ENCODE data around the gene DIPK1A. TPM values are rescaled to one million over a fixed set of nuclear protein-coding genes. Genes with fewer than 3 reads are reported as not detected.

The DIPK1A gene
- total RNA-seq, 1 donor from 2014 or later = 5.0 TPM

GRCh38 chr1:92990828-92991227, 29.6 kb upstream of the DIPK1A start:
- intact Hi-C loops (cut with micrococcal nuclease) = no loop called here
- Histone ChIP-seq H3K27ac (replicated peaks) (no peak overlapping the region), H3K4me1 (no peaks in the 10 kb centered on the region), H3K4me3 (no peak overlapping the region), H3K27me3 (ENCODE audit: low read depth) (no peaks in the 10 kb centered on the region), H3K9me3 (replicated peaks) (no peaks in the 10 kb centered on the region), H3K36me3 (no peaks in the 10 kb centered on the region)
- no peak for DNase-seq
- TF ChIP-seq, protein P1, sequence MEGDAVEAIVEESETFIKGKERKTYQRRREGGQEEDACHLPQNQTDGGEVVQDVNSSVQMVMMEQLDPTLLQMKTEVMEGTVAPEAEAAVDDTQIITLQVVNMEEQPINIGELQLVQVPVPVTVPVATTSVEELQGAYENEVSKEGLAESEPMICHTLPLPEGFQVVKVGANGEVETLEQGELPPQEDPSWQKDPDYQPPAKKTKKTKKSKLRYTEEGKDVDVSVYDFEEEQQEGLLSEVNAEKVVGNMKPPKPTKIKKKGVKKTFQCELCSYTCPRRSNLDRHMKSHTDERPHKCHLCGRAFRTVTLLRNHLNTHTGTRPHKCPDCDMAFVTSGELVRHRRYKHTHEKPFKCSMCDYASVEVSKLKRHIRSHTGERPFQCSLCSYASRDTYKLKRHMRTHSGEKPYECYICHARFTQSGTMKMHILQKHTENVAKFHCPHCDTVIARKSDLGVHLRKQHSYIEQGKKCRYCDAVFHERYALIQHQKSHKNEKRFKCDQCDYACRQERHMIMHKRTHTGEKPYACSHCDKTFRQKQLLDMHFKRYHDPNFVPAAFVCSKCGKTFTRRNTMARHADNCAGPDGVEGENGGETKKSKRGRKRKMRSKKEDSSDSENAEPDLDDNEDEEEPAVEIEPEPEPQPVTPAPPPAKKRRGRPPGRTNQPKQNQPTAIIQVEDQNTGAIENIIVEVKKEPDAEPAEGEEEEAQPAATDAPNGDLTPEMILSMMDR (IDR thresholded peaks at IDR 0.05; ENCODE audit: borderline replicate concordance) = no peak

DNA sequence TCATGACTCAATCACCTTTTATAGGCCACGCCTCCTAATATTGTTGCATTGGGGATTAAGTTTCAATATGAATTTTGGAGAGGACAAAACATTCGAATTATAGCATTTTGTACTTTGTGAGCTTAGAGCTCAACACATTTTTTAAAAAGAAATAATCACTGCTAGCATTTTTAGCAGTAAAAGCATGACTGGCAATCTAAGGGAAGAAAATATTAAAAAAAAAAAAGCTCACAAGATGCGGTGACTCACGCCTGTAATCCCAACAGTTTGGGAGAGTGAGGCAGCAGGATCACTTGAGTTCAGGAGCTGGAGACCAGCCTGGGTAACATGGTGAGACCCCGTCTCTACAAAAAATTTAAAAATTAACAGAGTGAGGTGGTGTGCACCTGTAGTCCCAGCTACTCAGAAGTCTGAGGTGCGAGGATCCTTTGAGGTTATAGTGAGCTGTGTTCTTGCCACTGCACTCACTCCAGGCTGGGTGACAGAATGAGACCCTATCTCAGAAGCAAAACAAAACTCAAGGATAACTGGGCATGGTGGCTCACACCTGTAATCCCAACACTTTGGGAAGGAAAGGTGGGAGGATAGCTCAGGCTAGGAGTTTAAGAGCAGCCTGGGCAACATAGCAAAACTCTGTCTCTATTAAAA, 28.8 kb upstream of the DIPK1A start:
- intact Hi-C loops (cut with micrococcal nuclease) = no loop called here
- Histone ChIP-seq H3K36me3 (no peaks in the 10 kb centered on the region), H3K27ac (replicated peaks) (no peak overlapping the region)

GRCh38 chr1:92989253-92989652, 28.0 kb upstream of the DIPK1A start:
- H3K4me3 ChIP-seq = no peak overlapping the region
- no peak overlapping the region for H3K27ac ChIP-seq (replicated peaks)
- H3K9me3 ChIP-seq (replicated peaks) = no peaks in the 10 kb centered on the region
- H3K36me3 ChIP-seq = no peaks in the 10 kb centered on the region
- no peaks in the 10 kb centered on the region for H3K27me3 ChIP-seq (ENCODE audit: low read depth)
- intact Hi-C loops (cut with micrococcal nuclease) = no loop called here
- no peak for DNase-seq
- TF ChIP-seq, protein P1 (IDR thresholded peaks at IDR 0.05; ENCODE audit: borderline replicate concordance) = no peak
- no peaks in the 10 kb centered on the region for H3K4me1 ChIP-seq

More for the DNA sequence above, 28.8 kb upstream of the DIPK1A start:
- DNase-seq = no peak
- no peaks in the 10 kb centered on the region for H3K9me3 ChIP-seq (replicated peaks)
- no peak overlapping the region for H3K4me3 ChIP-seq
- TF ChIP-seq, protein P1 (IDR thresholded peaks at IDR 0.05; ENCODE audit: borderline replicate concordance) = no peak
- no peaks in the 10 kb centered on the region for H3K4me1 ChIP-seq
- no peaks in the 10 kb centered on the region for H3K27me3 ChIP-seq (ENCODE audit: low read depth)

GRCh38 chr1:92987462-92987861, 26.2 kb upstream of the DIPK1A start:
- no peak for DNase-seq
- Histone ChIP-seq H3K9me3 (replicated peaks) (no peaks in the 10 kb centered on the region), H3K27me3 (ENCODE audit: low read depth) (no peaks in the 10 kb centered on the region), H3K36me3 (no peaks in the 10 kb centered on the region), H3K4me1 (no peaks in the 10 kb centered on the region), H3K27ac (replicated peaks) (no peak overlapping the region), H3K4me3 (no peak overlapping the region)
- intact Hi-C loops (cut with micrococcal nuclease) = no loop called here
- TF ChIP-seq, protein P1 (IDR thresholded peaks at IDR 0.05; ENCODE audit: borderline replicate concordance) = no peak

- H3K27me3 ChIP-seq (ENCODE audit: low read depth) = no peaks in the 10 kb centered on the region
- intact Hi-C loops (cut with micrococcal nuclease) = no loop called here
- no peaks in the 10 kb centered on the region for H3K36me3 ChIP-seq
- no peaks in the 10 kb centered on the region for H3K4me1 ChIP-seq
- H3K27ac ChIP-seq (replicated peaks) = no peak overlapping the region
- no peak for DNase-seq
- H3K9me3 ChIP-seq (replicated peaks) = no peaks in the 10 kb centered on the region
- no peak overlapping the region for H3K4me3 ChIP-seq
- TF ChIP-seq, protein P1 (IDR thresholded peaks at IDR 0.05; ENCODE audit: borderline replicate concordance) = no peak
Observed at GRCh38 chr1:92985101-92985500, 23.8 kb upstream of the DIPK1A start.

All from left ventricle myocardium inferior (tissue), 1 donor.